ENCODE data around the gene GULP1. TPM values are rescaled to one million over a fixed set of nuclear protein-coding genes. Genes with fewer than 3 reads are reported as not detected.

GULP1 gene
- total and polyA plus RNA-seq, 2 of the 13 experiments (the other 11 are each of a cell fraction or from before 2014, with no cell fraction given) = 0.15 TPM; not detected in 1

GRCh38 chr2:188399159-188399558 is 107.5 kb downstream of the GULP1 start:
- no peaks in the 10 kb centered on the region for H3K9me3 ChIP-seq (ENCODE audit: low read length)
- H3K27me3 ChIP-seq (ENCODE audit: control insufficient read depth in 1 of 2, insufficient read depth in 2 of 2, low read length in 2 of 2) = no peaks in the 10 kb centered on the region
- H2AFZ ChIP-seq (ENCODE audit: low read length) = no peak overlapping the region
- FAIRE-seq (no peak), ATAC-seq (no peak), DNase-seq (ENCODE audit: low spot score) (no peak)
- H3K36me3 ChIP-seq (replicated peaks in 1 of 2; ENCODE audit: control insufficient read depth in 1 of 2, insufficient read depth in 2 of 2, low read length in 2 of 2) = no peaks in the 10 kb centered on the region
- no peaks in the 10 kb centered on the region for H3K79me2 ChIP-seq (ENCODE audit: insufficient read depth, low read length)
- POLR2A ChIA-PET = no interaction called here
- BruUV-seq (replicated peaks) = no TSS peak
- CTCF ChIA-PET (ENCODE audit: low intra/inter-chr PET ratio, low total read pairs) = no interaction called here
- no peak overlapping the region for H3K4me3 ChIP-seq (replicated peaks in 1 of 3; ENCODE audit: insufficient read depth in 1 of 3, low read depth in 2 of 3, low read length in 3 of 3)
- H3K4me1 ChIP-seq (ENCODE audit: insufficient read depth, low read length) = no peaks in the 10 kb centered on the region
- in situ Hi-C loops (cut with HindIII; ENCODE audit: extremely low pct_ligation_motif_present, low pct_unique_long_range_greater_than_20kb) = no loop called here
- no peak overlapping the region for H3K9ac ChIP-seq (ENCODE audit: insufficient read depth, low read depth, low read length)
- no peak overlapping the region for H3K27ac ChIP-seq (ENCODE audit: extremely low read length, insufficient read depth, low read length)
- intact Hi-C loops (cut with micrococcal nuclease; ENCODE audit: unreplicated experiment) = no loop called here
- WGBS (ENCODE audit: low lambda C conversion rate) = 0% methylated on average over 3 of the region's 3 CpGs
- no peak overlapping the region for H3K4me2 ChIP-seq (ENCODE audit: low read depth, low read length)
- no peaks in the 10 kb centered on the region for H4K20me1 ChIP-seq (ENCODE audit: insufficient read depth, low read length)
- TF ChIP-seq HHEX (CRISPR knock-in tag; IDR thresholded peaks at IDR 0.05) = no peak
- TF ChIP-seq TCF7L2 (IDR thresholded peaks at IDR 0.05; ENCODE audit: low read depth, low read length) = no peak
- no peak for TF ChIP-seq NR2F2 (IDR thresholded peaks at IDR 0.05; ENCODE audit: borderline replicate concordance, low read depth)
- TF ChIP-seq FOSL1 (CRISPR knock-in tag; IDR thresholded peaks at IDR 0.05; ENCODE audit: borderline replicate concordance) = no peak
- TF ChIP-seq, protein P1, sequence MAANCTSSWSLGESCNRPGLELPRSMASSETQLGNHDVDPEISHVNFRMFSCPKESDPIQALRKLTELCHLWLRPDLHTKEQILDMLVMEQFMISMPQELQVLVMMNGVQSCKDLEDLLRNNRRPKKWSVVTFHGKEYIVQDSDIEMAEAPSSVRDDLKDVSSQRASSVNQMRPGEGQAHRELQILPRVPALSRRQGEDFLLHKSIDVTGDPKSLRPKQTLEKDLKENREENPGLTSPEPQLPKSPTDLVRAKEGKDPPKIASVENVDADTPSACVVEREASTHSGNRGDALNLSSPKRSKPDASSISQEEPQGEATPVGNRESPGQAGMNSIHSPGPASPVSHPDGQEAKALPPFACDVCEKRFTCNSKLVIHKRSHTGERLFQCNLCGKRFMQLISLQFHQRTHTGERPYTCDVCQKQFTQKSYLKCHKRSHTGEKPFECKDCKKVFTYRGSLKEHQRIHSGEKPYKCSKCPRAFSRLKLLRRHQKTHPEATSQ (CRISPR knock-in tag; IDR thresholded peaks at IDR 0.05; ENCODE audit: borderline replicate concordance) = no peak
- TF ChIP-seq, protein P2, sequence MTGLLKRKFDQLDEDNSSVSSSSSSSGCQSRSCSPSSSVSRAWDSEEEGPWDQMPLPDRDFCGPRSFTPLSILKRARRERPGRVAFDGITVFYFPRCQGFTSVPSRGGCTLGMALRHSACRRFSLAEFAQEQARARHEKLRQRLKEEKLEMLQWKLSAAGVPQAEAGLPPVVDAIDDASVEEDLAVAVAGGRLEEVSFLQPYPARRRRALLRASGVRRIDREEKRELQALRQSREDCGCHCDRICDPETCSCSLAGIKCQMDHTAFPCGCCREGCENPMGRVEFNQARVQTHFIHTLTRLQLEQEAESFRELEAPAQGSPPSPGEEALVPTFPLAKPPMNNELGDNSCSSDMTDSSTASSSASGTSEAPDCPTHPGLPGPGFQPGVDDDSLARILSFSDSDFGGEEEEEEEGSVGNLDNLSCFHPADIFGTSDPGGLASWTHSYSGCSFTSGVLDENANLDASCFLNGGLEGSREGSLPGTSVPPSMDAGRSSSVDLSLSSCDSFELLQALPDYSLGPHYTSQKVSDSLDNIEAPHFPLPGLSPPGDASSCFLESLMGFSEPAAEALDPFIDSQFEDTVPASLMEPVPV (CRISPR knock-in tag; IDR thresholded peaks at IDR 0.05) = no peak
- no peak for TF ChIP-seq SP2 (CRISPR knock-in tag; IDR thresholded peaks at IDR 0.05)
- TF ChIP-seq ZNF564 (CRISPR knock-in tag; IDR thresholded peaks at IDR 0.05) = no peak
- no peak for TF ChIP-seq LCORL (IDR thresholded peaks at IDR 0.05)
- no peak for TF ChIP-seq LCORL (CRISPR knock-in tag; IDR thresholded peaks at IDR 0.05)
- no peak for TF ChIP-seq BRD4 (CRISPR knock-in tag; IDR thresholded peaks at IDR 0.05)
- no peak for TF ChIP-seq RFXAP (CRISPR knock-in tag; IDR thresholded peaks at IDR 0.05; ENCODE audit: borderline replicate concordance)
- TF ChIP-seq, protein P3, sequence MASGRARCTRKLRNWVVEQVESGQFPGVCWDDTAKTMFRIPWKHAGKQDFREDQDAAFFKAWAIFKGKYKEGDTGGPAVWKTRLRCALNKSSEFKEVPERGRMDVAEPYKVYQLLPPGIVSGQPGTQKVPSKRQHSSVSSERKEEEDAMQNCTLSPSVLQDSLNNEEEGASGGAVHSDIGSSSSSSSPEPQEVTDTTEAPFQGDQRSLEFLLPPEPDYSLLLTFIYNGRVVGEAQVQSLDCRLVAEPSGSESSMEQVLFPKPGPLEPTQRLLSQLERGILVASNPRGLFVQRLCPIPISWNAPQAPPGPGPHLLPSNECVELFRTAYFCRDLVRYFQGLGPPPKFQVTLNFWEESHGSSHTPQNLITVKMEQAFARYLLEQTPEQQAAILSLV (CRISPR knock-in tag; IDR thresholded peaks at IDR 0.05; ENCODE audit: borderline replicate concordance) = no peak

Data from HepG2 (cell line).